Activated CD4-positive, CD25-positive, alpha-beta regulatory T cell (primary cell): ENCODE results near the gene MT1H.
A peak's percentile ranks its signal among the peaks of the same experiment; 100 is the strongest.
"Not testable (repeated sequence)": the region's sequence is repeated elsewhere in the genome, so short reads cannot be mapped to it uniquely, and the experiment has no call there.

Experiments
- DNase-seq, 4 experiments: peaks; one replicate each; lab custom pipeline; 2025; lab: John Stamatoyannopoulos, UW

The MT1H gene

GRCh38 chr16:56669005-56669839 lies at the start of gene MT1H:
MT1H (plus strand) TSS chr16:56669814; CDS start chr16:56669885, 71 bp downstream.
- DNase-seq: no peak

GRCh38 chr16:56620339-56620897 lies 49.2 kb upstream of the MT1H start:
- DNase-seq: no peak

- DNase-seq: not testable (repeated sequence)
Measured at GRCh38 chr16:56621665-56622445, 47.8 kb upstream of the MT1H start.

GRCh38 chr16:56623184-56623583 lies 46.4 kb upstream of the MT1H start:
- not testable (repeated sequence) for DNase-seq

- DNase-seq: no peak
Measured at GRCh38 chr16:56623637-56624036, 46.0 kb upstream of the MT1H start.

GRCh38 chr16:56625140-56625942 lies 44.3 kb upstream of the MT1H start, which contains the start of gene MT1E:
MT1E (plus strand) TSS chr16:56625781; CDS start chr16:56625852, 71 bp downstream.
- DNase-seq: peak in 3 of 4 experiments; percentile 10 to 34 (median 20)

GRCh38 chr16:56625943-56626654 lies 43.5 kb upstream of the MT1H start:
- no peak for DNase-seq

GRCh38 chr16:56626685-56627084 lies 42.9 kb upstream of the MT1H start:
- no peak for DNase-seq

GRCh38 chr16:56628486-56629350 lies 40.9 kb upstream of the MT1H start:
- DNase-seq: no peak

GRCh38 chr16:56629531-56629930 lies 40.1 kb upstream of the MT1H start:
- DNase-seq: no peak

GRCh38 chr16:56630134-56630533 lies 39.5 kb upstream of the MT1H start:
- no peak for DNase-seq

GRCh38 chr16:56631197-56631596 lies 38.4 kb upstream of the MT1H start:
- DNase-seq: no peak

GRCh38 chr16:56631832-56632155 lies 37.8 kb upstream of the MT1H start:
- DNase-seq: no peak

GRCh38 chr16:56632156-56632847 lies 37.3 kb upstream of the MT1H start, which contains the start of gene MT1M:
MT1M (plus strand) TSS chr16:56632659; CDS start chr16:56632732, 73 bp downstream.
- no peak for DNase-seq

GRCh38 chr16:56632848-56633365 lies 36.7 kb upstream of the MT1H start:
- DNase-seq: no peak

GRCh38 chr16:56633535-56633934 lies 36.1 kb upstream of the MT1H start:
- DNase-seq: no peak

GRCh38 chr16:56634715-56635440 lies 34.7 kb upstream of the MT1H start:
- no peak for DNase-seq

GRCh38 chr16:56635441-56635967 lies 34.1 kb upstream of the MT1H start:
- no peak for DNase-seq
